Chondrocyte (in vitro differentiated cells): ENCODE results near the gene MRPS18B. TPM values are rescaled to one million over a fixed set of nuclear protein-coding genes. Genes with fewer than 3 reads are reported as not detected.

Experiments
- DNase-seq: peaks from one replicate; pipeline ENCODE4 v3.0.0; 2021; ENCODE audit warnings: mixed read lengths, low spot score
- H3K27ac Mint-ChIP-seq: one replicate; pipeline ENCODE4 v1.8.0; 2021; ENCODE audit warnings: mild to moderate bottlenecking, moderate library complexity, mixed read lengths; ENCODE audit not compliant: unreplicated experiment
- H3K27me3 Mint-ChIP-seq: 2 replicates; pipeline ENCODE4 v1.8.0; 2021; ENCODE audit warnings: low read depth, mixed read lengths
- H3K36me3 Mint-ChIP-seq: 2 replicates; pipeline ENCODE4 v1.8.0; 2021; ENCODE audit warnings: low read depth, mixed read lengths
- H3K4me1 Mint-ChIP-seq: 2 replicates; pipeline ENCODE4 v1.8.0; 2021; ENCODE audit warnings: low read depth, mild to moderate bottlenecking, mixed read lengths
- H3K4me3 Mint-ChIP-seq: one replicate; pipeline ENCODE4 v1.8.0; 2021; ENCODE audit warnings: mild to moderate bottlenecking, moderate library complexity, mixed read lengths; ENCODE audit not compliant: unreplicated experiment
- H3K9me3 Mint-ChIP-seq: 2 replicates; pipeline ENCODE4 v1.8.0; 2021; ENCODE audit warnings: low read depth, mixed read lengths
- long read RNA-seq: library from polyadenylated mRNA; stranded (forward); transcript quantifications from one replicate; pipeline ENCODE4 v2.0.0, GENCODE V29; 2021
- total RNA-seq: library from RNA; stranded (reverse); gene quantifications from 3 replicates; pipeline ENCODE4 v1.2.1, GENCODE V29; 2021
- TF ChIP-seq, protein P1 (sequence below): fragments of 200-600 bp; sonication (generic); IDR thresholded peaks from 2 replicates; pipeline ENCODE4 v1.5.0; 2021; ENCODE audit warnings: antibody characterized with exemption, mild to moderate bottlenecking, moderate library complexity

The MRPS18B gene
- 23.3 to 25.4 TPM (median 24.7 TPM) in 3 replicates for total RNA-seq
- long read RNA-seq, transcript MRPS18B-206 (7 exons, 1,532 nt) = major isoform, 52 of 55 reads
- long read RNA-seq, partial matches to known transcripts = 2 of 55 reads
- long read RNA-seq, other reads (novel, unspliced or antisense) = 1 of 55 reads

DNA sequence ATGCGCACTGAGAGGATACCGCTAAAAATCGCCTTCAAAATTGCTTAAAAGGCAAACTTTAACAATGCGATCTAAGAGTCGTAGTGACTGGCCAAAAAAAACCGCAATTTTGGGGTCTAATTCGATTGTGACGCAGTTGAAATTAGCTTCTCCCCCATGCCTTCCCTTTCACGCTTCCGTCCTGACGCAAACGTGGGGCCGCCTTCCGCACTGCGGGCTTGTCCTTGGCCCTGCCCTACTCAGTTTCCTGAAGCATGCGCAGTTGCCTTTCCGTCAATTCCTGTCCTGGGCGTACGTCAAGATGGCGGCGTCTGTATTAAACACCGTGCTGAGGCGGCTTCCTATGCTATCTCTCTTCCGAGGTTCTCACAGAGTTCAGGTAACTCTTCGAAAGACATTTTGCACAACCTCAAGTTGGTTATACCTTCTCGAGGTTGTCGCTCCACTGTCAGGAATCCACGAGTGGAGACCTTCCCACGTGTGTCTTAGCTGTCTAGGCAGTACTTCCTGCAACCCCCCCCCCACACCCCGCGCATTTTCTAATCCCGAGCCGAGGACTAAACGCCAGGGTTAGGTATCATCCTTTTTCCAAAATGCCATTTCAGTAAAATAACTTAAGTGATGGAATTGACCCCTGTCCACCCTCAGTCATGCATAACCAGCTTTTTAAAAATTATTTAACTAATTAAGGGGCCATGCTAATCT is at the start of gene MRPS18B:
Gene MRPS18B, plus strand, starts transcription at position 276 of the 705 bp plus-strand sequence. Its CDS starts 26 bp downstream, at position 302.
- H3K36me3 Mint-ChIP-seq = peaks cover 21% of the 10 kb centered on the region
- peaks cover 34% of the 10 kb centered on the region for H3K4me1 Mint-ChIP-seq
- H3K4me3 Mint-ChIP-seq = peak within 1 kb of the TSS; percentile 99
- TF ChIP-seq, protein P1, sequence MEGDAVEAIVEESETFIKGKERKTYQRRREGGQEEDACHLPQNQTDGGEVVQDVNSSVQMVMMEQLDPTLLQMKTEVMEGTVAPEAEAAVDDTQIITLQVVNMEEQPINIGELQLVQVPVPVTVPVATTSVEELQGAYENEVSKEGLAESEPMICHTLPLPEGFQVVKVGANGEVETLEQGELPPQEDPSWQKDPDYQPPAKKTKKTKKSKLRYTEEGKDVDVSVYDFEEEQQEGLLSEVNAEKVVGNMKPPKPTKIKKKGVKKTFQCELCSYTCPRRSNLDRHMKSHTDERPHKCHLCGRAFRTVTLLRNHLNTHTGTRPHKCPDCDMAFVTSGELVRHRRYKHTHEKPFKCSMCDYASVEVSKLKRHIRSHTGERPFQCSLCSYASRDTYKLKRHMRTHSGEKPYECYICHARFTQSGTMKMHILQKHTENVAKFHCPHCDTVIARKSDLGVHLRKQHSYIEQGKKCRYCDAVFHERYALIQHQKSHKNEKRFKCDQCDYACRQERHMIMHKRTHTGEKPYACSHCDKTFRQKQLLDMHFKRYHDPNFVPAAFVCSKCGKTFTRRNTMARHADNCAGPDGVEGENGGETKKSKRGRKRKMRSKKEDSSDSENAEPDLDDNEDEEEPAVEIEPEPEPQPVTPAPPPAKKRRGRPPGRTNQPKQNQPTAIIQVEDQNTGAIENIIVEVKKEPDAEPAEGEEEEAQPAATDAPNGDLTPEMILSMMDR = no peak
- no peaks in the 10 kb centered on the region for H3K9me3 Mint-ChIP-seq
- no peaks in the 10 kb centered on the region for H3K27me3 Mint-ChIP-seq
- DNase-seq = peak; percentile 99
- H3K27ac Mint-ChIP-seq = peak within 1 kb of the TSS; percentile 100

GRCh38 chr6:30568245-30568644 is 49.4 kb upstream of the MRPS18B start:
- Mint-ChIP-seq H3K4me1 (peaks cover 35% of the 10 kb centered on the region), H3K36me3 (peaks cover 3% of the 10 kb centered on the region), H3K4me3 (no peak overlapping the region), H3K27me3 (no peaks in the 10 kb centered on the region), H3K27ac (no peak overlapping the region), H3K9me3 (no peaks in the 10 kb centered on the region)
- DNase-seq = no peak
- TF ChIP-seq, protein P1 = no peak

DNA sequence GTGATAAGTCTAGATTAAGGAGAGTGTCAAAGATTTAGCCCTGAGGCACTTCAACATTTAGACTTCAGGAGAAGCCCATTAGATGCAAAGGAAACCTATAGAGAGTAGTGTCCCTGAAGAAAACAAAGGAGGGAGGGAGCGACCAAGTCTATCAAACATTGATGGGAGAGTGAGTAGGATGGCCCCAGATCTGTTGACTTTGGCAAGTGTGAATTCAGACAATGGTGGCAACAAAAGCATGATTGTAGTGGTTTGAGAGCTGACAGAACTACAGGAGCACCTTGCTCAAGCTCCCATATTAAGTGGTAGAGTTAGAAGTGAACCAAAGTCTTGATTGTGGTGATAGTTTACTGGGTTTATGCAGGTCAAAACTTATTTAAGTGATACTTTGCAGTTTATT is 47.4 kb upstream of the MRPS18B start:
- Mint-ChIP-seq H3K36me3 (no peaks in the 10 kb centered on the region), H3K27me3 (no peaks in the 10 kb centered on the region), H3K4me1 (peaks cover 40% of the 10 kb centered on the region), H3K4me3 (peak overlapping the region; percentile 99), H3K9me3 (no peaks in the 10 kb centered on the region), H3K27ac (peak overlapping the region; percentile 100)
- TF ChIP-seq, protein P1 = no peak
- no peak for DNase-seq

- Mint-ChIP-seq H3K36me3 (no peaks in the 10 kb centered on the region), H3K9me3 (no peaks in the 10 kb centered on the region), H3K4me3 (peak overlapping the region; percentile 99), H3K27me3 (no peaks in the 10 kb centered on the region), H3K27ac (peak overlapping the region; percentile 100), H3K4me1 (peaks cover 40% of the 10 kb centered on the region)
- DNase-seq = no peak
- TF ChIP-seq, protein P1 = no peak
Measured at GRCh38 chr6:30570740-30571074, 46.9 kb upstream of the MRPS18B start.

GRCh38 chr6:30571075-30571761 is 46.4 kb upstream of the MRPS18B start, which contains the start of gene ABCF1:
Gene ABCF1 (plus strand): TSS chr6:30571442. CDS start chr6:30571488, 46 bp downstream.
- peak within 1 kb of the TSS; percentile 99 for H3K4me3 Mint-ChIP-seq

More at GRCh38 chr6:30571075-30571761, 46.4 kb upstream of the MRPS18B start, which contains the start of gene ABCF1:
- Mint-ChIP-seq H3K27ac (peak within 1 kb of the TSS; percentile 100), H3K27me3 (no peaks in the 10 kb centered on the region), H3K9me3 (no peaks in the 10 kb centered on the region), H3K4me1 (peaks cover 40% of the 10 kb centered on the region), H3K36me3 (no peaks in the 10 kb centered on the region)
- TF ChIP-seq, protein P1 = no peak
- DNase-seq = peak; percentile 99
